Posterior cingulate gyrus (tissue), 11 donors: Measurements from ENCODE around the gene SLC15A3.

Experiments used
- DNase-seq, 10 donors: peaks; one replicate each; pipeline versions ENCODE4 v3.0.0 to v3.0.0-alpha.2; 2020 to 2021; ENCODE audit warnings: mixed read lengths in 3 of 10
- intact Hi-C: fragments of 100-400 bp; cut with DNase I; formaldehyde crosslinking; loops from one replicate; pipeline ENCODE4 v1.15.1; 2023

The SLC15A3 gene

DNA sequence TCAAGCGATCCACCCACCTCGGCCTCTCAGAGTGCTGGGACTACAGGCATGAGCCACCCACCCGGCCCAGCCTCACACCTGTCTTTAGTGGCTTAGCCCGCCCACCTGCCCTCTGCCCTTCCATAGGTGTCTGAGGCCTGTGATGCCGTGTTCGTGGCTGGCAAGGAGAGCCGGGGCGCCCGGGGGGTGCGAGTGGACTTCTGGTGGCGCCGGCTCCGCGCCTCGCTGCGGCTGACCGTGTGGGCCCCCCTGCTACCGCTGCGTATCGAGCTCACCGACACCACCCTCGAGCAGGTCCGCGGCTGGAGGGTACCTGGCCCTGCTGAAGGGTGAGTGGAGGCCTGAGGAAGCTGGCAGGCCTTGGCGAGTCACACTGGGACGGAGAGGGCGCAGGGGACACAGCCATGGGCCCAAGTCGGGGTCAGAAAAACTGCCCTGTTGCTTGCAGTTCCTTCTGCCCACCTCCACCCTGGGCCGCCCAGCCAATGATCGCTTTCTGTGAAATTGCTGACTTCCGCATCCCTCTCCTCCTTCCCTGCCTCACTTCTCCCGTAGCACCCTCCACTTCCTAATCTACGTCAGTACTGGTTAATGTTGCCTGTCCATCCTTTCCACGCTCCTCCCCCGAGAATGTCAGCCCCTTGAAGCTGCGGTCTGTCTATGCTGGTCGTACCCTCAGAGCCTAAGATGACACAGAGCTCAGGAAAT lies 18.4 kb downstream of the SLC15A3 start:
- intact Hi-C loops, result no loop called here
- peak in 2 of 10 donors; percentile 64 to 84 for DNase-seq

DNA sequence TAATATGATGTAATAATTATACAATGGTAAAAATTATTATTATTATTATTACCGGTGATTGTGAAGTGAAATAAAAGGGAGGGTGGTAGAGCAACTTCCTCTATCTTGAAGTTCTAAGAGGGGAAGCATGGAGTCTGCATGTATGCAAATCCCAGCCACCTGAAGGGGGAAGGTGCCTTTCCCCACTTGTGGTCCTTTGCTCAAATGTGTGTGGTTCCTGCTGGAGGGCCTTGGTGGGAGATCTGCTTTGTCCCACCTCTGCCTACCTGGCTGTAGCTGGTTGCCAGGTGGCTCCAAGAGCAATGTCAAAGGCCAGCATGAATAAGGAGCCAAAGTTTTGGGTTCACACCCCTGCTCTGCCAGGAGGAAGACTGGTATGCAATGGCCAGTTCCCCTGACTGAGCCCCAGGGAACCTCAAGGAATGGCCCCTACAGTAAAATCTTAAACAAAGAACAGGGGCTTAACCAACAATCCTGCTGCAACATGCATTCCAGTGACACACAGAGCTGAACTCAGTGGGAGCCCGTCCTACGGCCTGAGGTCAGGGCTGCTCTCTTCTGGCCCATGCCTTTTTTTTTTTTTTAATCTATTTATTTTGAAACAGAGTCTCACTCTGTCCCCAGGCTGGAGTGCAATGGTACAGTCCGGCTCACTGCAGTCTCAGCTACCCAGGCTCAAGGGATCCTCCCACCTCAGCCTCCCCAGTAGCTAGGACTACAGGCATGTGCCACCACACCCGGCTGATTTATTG lies 19.2 kb downstream of the SLC15A3 start:
- intact Hi-C loops, result no loop called here
- DNase-seq, result peak in 2 of 10 donors; percentile 0 to 13

DNA sequence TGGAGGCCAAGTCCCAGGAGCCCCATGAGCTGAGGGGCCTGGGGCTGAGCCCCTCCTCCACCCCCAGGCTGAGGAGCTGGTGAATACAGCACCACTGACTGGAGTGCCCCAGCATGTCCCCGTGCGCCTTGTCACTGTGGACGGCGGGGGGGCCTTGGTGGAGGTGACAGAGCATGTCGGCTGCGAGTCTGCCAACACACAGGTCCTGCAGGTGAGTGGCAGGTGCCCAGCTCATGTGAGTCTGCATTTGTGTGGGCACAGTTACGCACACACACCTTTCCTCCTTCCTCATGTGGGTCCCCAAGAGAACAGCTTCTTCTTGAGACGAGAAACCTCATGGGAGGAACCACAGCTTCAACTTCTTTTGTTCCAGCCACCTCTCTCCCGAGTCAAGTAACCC lies 20.1 kb downstream of the SLC15A3 start:
- intact Hi-C loops, result no loop called here
- peak in 2 of 10 donors; percentile 56 to 75 for DNase-seq

DNA sequence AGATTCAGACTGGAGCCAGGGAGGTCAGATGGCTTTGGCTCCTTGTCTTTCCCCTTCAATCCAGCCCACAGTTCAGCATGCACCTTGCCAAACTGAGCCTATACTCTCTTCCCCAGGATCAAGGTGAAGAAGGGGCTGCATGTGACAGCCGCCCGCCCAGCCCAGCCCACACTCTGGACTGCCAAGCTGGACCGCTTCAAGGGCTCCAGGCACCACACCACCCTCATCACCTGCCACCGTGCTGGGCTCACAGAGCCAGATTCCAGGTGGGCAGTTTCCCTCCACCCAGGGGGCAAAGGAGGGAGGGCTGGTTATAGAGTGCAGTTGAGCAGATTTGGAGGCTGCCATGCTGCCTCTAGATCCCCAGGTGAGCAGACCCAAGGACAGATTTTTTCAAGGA lies 21.6 kb downstream of the SLC15A3 start:
- intact Hi-C loops, result no loop called here
- peak in 2 of 10 donors; percentile 33 to 41 for DNase-seq

DNA sequence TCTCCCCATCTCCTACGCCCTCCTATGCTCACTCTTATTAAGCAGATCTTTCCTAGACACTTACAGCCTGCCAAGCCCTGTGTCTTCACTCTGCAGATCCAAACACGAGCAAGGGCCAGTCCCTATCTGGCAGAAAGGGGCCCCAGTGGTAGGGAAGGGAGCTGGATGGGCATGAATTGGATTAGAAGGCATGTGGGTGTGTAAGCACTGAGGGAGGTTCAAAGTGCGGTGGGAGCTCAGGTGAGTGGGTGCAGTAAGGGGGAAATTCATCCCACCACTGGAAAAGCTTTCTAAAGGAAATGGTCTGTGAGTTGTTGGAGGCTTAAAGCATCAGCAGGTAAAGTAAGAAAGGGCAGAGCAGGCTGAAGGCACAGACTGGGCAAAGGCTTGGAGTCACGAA lies 22.2 kb downstream of the SLC15A3 start:
- DNase-seq, result peak in 2 of 10 donors; percentile 25 to 41
- intact Hi-C loops, result loop anchor here (10.0 kb wide), 1 partner anchor 205 kb away; no protein-coding TSS in a partner anchor

DNA sequence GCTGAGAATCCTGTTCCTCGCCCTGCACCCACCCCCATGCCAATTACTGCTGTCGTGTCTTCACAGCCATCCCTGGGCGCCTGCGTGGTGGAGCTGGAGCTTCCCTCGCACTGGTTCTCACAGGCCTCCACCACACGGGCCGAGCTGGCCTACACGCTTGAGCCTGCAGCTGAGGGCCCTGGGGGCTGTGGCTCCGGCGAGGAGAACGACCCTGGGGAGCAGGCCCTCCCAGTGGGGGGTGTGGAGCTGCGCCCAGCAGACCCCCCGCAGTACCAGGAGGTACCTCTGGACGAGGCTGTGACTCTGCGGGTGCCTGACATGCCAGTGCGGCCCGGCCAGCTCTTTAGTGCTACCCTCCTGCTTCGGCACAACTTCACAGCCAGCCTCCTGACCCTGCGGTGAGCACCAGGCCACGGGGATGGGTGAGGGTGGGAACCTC lies 23.4 kb downstream of the SLC15A3 start:
- intact Hi-C loops, result loop anchor here (10.0 kb wide), 1 partner anchor 206 kb away; no protein-coding TSS in a partner anchor
- DNase-seq, result peak in 2 of 10 donors; percentile 81 to 86

DNA sequence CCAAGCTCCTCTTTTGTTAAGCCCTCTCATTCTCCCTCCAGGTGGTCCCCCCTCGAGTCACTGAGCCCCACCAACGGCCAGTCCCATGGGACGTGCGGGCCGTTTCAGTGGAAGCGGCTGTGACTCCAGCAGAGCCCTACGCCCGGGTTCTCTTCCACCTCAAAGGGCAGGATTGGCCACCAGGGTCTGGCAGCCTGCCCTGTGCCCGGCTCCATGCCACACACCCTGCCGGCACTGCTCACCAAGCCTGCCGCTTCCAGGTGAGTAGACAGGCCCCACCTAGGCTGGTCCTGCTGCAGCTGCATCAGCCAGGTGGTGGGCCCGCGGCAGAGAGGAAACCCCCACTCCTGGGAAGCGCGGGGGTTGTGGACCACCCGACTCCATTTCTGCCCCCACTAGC lies 24.4 kb downstream of the SLC15A3 start:
- peak in 2 of 10 donors; percentile 67 to 82 for DNase-seq
- intact Hi-C loops, result loop anchor here (10.0 kb wide), 1 partner anchor 207 kb away; no protein-coding TSS in a partner anchor

DNA sequence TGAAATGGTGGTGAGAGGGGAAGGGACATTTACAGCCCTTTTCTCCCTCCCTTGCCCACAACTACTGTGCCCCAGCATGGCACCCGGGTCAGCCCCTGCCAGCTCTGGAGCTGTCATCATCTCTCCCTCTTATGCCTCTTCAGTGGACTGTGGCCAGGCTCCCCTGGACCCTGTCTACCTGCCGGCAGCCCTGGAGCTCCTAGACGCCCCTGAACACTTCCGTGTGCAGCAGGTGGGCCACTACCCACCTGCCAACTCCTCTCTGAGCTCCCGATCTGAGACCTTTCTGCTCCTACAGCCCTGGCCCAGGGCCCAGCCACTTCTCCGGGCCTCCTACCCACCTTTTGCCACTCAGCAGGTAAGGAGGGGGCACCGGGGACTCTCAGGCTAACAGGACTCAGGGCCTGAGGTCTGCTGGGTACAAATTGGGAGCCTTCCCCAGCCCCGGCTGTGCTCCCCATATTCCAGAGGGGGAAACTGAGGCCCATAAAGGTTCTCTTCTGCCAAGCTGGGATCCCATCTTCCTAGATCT lies 24.8 kb downstream of the SLC15A3 start:
- peak in 2 of 10 donors; percentile 44 to 50 for DNase-seq

DNA sequence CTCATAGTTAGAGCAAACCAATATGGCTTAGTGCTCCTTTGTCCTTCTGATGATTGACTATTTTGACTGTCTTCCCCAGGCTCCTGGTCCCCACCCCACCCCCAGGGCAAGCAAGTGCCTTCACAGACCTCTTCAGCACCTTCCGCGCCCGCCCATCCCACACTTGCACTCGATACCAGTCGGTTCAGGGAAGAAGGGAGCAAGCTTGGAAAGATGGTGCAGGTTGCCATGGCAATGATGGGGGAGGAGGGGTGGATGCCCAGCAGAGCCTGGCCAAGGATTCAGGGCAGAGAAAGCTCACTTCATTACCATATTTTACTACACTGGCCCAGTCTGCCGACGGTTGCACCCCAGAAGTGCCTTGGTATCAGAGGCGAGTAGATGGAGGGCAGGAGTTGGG lies 25.5 kb downstream of the SLC15A3 start:
- intact Hi-C loops, result loop anchor here (10.0 kb wide), 1 partner anchor 208 kb away; no protein-coding TSS in a partner anchor
- DNase-seq, result peak in 5 of 10 donors; percentile 44 to 90 (median 88)

More for the DNA sequence above, 24.8 kb downstream of the SLC15A3 start:
- intact Hi-C loops, result loop anchor here (10.0 kb wide), 1 partner anchor 208 kb away; no protein-coding TSS in a partner anchor

DNA sequence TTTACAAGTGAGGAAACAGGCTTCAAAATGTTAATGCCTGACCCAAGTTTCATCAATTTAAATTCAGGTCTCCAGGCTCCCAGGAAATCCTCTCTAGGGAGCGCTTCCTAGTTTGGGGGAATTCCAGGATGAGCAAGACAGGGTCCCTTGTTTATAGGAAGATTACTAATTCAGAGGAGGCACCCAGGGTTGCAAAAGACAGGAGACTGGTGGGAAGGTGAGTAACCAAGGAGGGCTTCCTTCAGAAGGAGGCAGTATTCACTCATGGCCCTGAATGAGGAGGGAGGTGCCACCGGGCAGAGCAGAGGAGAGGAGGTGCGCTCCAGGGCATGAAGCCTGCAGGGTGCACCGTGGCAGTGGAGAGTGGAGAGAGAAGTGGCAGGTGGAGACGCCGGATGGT lies 26.1 kb downstream of the SLC15A3 start:
- peak in 1 of 10 donors; percentile 85 for DNase-seq
- intact Hi-C loops, result loop anchor here (10.0 kb wide), 1 partner anchor 209 kb away; no protein-coding TSS in a partner anchor

DNA sequence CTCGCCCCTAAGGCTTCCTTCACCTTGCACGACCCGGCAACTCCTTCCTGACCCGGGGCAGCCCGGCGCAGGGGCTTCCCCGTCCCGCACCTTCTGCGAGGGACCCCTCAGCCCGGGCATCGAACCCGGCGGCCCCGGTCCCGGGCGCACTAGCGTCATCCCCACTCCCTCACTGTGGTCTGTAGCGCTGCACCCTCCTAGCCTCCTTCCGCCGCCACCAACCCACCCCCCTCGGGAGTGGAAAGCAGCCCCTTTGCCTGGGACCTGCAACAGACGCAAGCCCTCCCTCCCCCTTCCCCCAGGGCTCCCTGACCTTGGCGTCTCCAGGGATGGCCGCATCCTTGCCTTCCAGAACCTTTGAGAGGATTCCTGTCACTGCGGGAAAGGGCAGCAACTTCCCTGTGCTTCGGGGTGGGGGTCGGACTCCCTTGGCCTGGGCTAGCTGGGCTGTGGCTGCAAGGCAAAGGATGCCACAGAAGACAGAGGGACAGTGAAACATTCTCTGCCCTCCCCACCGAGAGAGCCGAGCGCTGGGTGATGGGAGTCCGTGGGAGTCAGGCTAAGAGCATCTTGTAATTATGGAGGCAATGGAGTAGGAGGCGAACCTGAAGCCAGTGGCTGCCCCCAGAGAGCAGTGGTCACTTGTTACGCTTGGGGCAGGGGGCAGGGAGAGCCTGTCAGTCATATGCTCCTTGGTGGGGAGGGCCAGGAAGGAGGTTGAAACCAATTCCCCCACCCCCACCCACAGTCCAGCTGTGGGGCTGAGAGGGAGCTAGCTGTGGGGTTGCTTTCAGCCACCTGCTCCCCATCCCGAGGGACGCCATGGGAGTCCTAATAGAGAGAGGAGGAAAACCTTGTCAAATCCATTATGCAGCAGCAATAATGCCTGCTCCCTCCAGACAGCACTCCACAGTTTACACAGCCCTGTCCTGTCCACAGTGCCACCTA lies 26.8 kb downstream of the SLC15A3 start:
- peak in 3 of 10 donors; percentile 30 to 87 (median 86) for DNase-seq
- intact Hi-C loops, result loop anchor here (5.0 to 10.0 kb wide), 2 partner anchors 112 to 210 kb away; no protein-coding TSS in a partner anchor

DNA sequence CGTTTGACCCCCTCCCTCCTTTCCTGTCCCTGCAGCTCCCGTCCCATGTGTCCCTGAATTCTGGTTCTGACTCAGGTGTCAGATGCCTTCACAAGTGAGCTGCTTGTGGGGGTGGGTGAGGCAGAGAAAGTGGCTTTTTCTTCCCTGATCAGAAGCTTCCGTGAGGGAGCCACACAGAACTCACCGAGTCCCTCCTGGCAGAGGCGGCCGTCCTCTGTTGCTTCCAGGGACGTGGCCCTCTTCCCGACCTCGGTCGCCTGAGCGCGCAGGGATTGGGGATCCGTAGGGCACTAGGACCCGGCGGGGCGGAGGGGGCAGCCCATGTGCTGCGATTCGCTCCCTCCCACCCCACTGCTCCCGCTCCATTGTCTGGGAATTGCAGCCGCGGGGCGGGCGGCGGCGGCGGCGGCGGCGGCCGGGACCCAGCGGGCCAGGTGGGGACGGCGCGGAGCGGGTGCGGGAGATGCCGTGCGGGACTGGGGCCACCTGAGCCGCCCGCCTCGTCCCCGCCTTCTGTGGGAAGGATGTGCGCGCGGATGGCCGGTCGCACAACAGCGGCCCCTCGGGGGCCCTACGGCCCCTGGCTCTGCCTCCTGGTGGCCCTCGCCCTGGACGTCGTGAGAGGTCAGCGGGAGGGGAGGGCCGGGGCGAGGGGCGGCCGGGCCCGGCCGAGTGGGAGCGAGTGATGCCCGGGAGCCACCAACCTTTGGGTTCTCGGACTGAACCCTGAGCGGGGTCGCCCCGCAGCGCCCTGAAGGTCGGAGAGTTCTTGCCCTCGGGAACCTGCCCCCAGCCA lies 27.7 kb downstream of the SLC15A3 start, which contains the start of gene TMEM132A:
TMEM132A (plus strand) TSS at position 351 of the 796 bp plus-strand sequence; CDS start at position 525, 174 bp downstream.
- intact Hi-C loops, result loop anchor here (5.0 to 10.0 kb wide), 2 partner anchors 113 to 210 kb away; no protein-coding TSS in a partner anchor
- peak; percentile 81 to 98 (median 88) for DNase-seq

DNA sequence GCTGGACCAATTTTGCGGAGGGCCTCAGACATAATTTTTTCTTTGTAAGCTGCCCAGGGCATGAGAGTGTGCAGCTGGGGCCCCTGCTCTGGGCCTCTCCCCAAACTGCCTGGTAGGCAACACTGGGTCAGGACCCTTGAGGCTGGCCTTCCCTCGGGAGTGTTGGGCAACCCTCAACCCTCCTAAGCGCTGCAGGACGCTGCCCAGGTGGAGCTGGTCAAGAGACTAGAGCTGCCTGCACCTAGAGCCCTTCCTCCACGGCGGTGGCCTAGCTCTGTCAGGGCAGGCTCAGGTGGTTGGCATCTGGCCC lies 28.2 kb downstream of the SLC15A3 start:
- intact Hi-C loops, result loop anchor here (5.0 to 10.0 kb wide), 2 partner anchors 114 to 211 kb away; no protein-coding TSS in a partner anchor
- peak in 1 of 10 donors; percentile 72 for DNase-seq

DNA sequence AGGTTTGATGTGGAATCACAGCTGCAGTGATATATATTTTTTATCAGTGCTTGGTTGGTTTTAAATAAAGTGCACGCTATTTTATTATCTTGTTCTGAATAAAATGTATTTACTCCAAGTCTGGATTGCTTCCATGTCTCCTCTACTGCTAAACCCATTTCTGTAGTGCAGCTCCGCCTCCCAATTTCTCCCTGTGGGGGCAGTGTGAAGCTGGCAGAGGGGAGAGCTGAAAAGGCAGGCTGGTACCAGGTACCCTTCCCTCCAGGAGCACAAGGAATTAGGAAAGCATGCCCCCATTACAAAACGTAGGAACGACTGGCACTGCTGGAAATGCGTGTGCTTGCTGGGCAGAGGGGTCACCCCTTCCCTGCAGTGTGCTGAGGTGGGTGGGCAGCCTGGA lies 28.6 kb downstream of the SLC15A3 start:
- intact Hi-C loops, result loop anchor here (5.0 to 10.0 kb wide), 2 partner anchors 114 to 211 kb away; no protein-coding TSS in a partner anchor
- peak in 3 of 10 donors; percentile 48 to 88 (median 87) for DNase-seq

DNA sequence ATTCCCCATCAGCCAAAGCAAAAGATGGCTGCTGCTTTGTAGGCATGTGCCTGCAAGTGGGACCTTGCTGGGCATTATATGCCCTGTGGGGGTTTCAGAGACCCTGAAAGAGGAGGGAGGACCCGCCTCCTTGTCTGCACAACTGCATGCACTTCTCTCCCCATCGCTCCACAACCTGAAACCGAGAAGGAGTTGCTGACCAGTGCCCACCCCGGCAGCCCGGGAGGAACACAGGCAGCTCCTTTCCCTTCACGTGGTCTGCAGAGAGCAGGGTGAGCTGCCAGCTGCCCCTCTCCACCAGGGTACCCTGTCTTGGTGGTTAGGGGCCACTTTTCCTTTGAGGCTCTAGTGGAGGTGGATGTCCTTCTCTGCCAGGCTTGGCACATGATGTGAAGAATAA lies 29.1 kb downstream of the SLC15A3 start:
- peak in 1 of 10 donors; percentile 68 for DNase-seq
- intact Hi-C loops, result loop anchor here (5.0 to 10.0 kb wide), 2 partner anchors 114 to 212 kb away; no protein-coding TSS in a partner anchor

DNA sequence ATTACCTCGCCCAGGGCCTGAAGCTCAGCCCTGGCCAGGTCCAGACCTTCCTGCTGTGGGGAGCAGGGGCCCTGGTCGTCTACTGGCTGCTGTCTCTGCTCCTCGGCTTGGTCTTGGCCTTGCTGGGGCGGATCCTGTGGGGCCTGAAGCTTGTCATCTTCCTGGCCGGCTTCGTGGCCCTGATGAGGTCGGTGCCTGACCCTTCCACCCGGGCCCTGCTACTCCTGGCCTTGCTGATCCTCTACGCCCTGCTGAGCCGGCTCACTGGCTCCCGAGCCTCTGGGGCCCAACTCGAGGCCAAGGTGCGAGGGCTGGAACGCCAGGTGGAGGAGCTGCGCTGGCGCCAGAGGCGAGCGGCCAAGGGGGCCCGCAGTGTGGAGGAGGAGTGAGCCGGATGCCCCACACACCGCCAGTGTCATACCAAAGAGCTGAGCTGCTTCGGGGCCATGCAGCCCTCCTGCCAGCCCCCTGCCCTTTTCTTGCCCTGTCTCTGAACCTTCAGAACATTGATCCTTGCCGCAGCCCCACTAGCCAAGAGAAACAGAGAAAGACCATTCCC lies 30.1 kb downstream of the SLC15A3 start:
- intact Hi-C loops, result loop anchor here (5.0 to 10.0 kb wide), 2 partner anchors 115 to 213 kb away; no protein-coding TSS in a partner anchor
- DNase-seq, result peak in 1 of 10 donors; percentile 81

DNA sequence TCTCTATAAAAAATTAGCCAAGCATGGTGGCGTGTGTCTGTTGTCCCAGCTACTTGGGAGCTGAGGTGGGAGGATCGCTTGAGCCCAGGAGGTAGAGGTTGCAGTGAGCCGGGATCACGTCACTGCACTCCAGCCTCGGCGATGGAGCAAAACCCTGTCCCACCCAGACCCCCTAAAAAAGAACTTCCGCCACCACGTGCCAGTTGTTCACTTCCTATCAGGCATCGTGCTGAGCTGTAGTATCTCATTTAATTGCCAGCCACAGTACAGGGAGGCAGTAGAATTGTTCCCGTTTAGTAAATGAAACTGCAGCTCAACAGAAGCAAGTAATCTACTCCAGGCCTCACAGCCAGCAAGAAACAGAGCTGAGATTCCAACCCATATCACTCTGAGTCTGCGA lies 30.7 kb downstream of the SLC15A3 start:
- peak in 1 of 10 donors; percentile 57 for DNase-seq
- intact Hi-C loops, result loop anchor here (5.0 to 10.0 kb wide), 2 partner anchors 116 to 214 kb away; no protein-coding TSS in a partner anchor

DNA sequence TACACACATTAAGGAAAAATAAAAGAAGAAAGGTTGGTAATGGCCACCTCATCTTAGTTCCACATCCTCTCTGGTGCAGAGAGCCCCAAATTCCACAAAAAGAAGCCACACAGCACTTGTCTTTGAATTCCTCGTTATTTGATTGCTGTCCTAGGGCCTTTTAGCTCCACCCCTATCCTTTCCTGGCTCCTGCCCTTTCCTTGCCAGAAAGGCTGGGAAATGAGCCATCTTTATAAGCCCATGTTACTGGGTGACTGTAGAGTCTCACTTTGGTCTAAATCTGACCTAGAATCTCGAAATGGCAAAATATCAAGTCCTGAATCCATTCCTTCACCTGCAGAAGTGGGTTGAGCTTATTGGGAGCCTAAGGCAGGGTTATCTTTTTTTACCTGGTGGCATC lies 32.0 kb downstream of the SLC15A3 start:
- DNase-seq, result peak in 1 of 10 donors; percentile 11
- intact Hi-C loops, result loop anchor here (5.0 to 10.0 kb wide), 2 partner anchors 117 to 215 kb away; no protein-coding TSS in a partner anchor
